ENCODE results near the gene WIPF1.

Gene WIPF1

DNA sequence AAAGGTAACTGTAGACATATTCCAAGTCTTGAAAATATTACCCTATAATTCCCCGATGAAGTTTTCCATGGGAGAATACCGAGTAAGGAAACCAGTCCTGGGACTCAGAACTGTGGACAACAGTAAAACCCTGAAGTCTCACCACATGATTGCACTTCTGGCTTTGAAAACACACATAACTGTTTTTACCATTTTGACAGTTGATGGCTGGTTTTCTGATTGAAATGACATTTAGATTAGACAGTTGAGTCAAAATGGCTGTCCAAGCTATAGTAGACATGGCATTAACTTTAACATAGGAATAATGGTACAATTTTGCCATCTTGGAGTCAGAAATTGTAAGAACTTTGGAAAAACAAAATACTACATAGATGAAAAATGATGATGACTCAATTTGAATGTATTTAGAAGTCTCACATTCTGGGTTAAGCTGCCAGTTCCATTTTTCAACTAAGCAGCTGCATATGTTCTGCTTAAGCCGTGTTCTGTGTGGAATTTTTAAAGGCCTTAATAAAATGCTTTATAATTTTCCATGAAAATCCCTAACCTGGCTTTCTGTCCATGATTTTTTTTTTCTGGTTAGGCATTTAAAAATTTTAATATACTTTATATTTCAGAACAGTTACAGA lies 38.3 kb upstream of the WIPF1 start:
- no peak for DNase-seq (ENCODE audit: low read depth)
- H3K4me3 ChIP-seq (ENCODE audit: low read depth, low read length) = no peak overlapping the region
- TF ChIP-seq, protein P1, sequence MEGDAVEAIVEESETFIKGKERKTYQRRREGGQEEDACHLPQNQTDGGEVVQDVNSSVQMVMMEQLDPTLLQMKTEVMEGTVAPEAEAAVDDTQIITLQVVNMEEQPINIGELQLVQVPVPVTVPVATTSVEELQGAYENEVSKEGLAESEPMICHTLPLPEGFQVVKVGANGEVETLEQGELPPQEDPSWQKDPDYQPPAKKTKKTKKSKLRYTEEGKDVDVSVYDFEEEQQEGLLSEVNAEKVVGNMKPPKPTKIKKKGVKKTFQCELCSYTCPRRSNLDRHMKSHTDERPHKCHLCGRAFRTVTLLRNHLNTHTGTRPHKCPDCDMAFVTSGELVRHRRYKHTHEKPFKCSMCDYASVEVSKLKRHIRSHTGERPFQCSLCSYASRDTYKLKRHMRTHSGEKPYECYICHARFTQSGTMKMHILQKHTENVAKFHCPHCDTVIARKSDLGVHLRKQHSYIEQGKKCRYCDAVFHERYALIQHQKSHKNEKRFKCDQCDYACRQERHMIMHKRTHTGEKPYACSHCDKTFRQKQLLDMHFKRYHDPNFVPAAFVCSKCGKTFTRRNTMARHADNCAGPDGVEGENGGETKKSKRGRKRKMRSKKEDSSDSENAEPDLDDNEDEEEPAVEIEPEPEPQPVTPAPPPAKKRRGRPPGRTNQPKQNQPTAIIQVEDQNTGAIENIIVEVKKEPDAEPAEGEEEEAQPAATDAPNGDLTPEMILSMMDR (IDR thresholded peaks at IDR 0.05; ENCODE audit: low read depth, low read length, missing control alignments) = no peak

- peak overlapping the region; percentile 64 for H3K4me3 ChIP-seq (ENCODE audit: low read depth, low read length)
- TF ChIP-seq, protein P1 (IDR thresholded peaks at IDR 0.05; ENCODE audit: low read depth, low read length, missing control alignments) = no peak
- no peak for DNase-seq (ENCODE audit: low read depth)
Measured at GRCh38 chr2:174635015-174635593, 37.5 kb upstream of the WIPF1 start.

DNA sequence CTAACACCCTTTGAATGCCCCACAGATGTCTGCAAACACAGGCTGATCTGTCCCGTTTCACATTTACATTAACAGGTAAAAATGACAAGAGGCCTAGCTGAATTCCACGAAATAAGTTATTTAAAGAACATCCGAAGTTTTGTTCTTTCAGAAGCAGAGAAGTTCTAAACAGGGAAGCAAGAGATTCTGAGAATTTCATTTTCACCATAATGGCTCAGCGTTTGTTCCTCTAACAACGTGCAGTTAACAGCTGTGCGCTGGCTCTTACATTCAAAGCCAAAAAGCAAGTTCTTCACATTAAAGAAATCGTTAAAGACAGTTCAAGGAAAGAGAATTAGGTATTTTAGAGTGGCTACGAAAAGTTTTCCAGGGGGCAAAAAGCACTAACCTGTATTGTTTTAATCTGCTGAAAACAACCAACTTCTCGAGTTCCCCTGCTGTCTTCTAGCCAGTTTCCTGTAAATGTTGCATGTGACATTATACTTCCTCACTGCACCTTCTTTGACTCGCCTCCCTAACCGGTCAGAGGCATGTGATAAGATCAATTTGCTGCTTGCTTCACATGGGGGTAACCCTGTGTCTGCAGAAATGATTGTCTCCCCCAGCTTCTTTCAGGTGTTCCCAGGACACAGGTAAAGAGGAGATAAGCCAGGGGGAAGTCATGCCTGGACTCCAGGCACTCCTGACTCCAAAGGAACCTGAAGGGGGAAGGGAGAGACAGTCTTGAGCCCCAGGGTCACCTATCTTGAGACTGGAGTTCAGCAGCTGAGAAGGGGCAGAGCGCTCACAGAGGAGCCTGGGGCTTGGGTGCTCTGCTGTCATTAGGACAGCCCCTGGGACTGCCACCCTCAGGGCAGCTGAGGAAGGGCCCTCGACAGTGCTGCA lies 36.8 kb upstream of the WIPF1 start:
- TF ChIP-seq, protein P1 (IDR thresholded peaks at IDR 0.05; ENCODE audit: low read depth, low read length, missing control alignments) = peak; percentile 40
- DNase-seq (ENCODE audit: low read depth) = peak; percentile 49
- H3K4me3 ChIP-seq (ENCODE audit: low read depth, low read length) = peak overlapping the region; percentile 64

- no peak for DNase-seq (ENCODE audit: low read depth)
- H3K4me3 ChIP-seq (ENCODE audit: low read depth, low read length) = peak overlapping the region; percentile 64
- TF ChIP-seq, protein P1 (IDR thresholded peaks at IDR 0.05; ENCODE audit: low read depth, low read length, missing control alignments) = no peak
Measured at GRCh38 chr2:174633623-174633930, 36.0 kb upstream of the WIPF1 start.

DNA sequence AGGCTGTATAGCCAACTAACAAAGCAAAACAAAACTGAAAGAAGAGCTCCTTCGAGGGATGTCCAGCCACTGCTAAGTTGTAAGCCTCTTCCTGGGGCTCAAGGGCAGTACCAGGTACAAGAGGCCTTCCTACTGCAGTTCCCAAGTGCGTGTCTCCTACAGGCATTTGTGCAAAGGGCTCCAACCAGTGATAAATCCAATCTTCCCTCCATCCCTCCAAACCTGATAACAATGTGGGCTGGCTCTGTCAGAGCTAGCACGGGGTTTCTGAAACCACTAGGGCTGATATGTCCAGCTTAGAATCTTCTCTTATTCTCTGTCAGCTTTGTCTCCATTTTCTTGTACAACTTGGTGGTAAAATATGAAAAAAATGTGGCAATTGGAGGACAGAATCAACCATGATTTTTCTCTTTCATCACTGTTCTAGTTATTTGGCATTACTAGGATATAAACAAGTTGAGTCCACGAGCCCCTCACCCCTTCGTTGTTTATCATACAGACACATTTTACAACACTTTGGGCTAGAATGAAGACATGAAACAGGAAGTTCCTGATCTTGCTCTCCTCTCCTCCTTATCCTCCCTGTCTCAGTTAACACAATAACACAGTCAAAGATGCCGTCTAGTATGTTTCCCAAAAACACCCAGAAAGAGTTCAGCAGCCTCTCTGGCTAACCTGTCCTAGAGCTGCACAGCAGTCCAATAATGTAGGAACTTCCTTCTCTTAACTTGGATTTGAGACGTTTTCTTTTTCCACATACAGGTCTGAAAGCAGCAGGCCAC lies 35.4 kb upstream of the WIPF1 start:
- no peak for DNase-seq (ENCODE audit: low read depth)
- peak overlapping the region; percentile 64 for H3K4me3 ChIP-seq (ENCODE audit: low read depth, low read length)
- TF ChIP-seq, protein P1 (IDR thresholded peaks at IDR 0.05; ENCODE audit: low read depth, low read length, missing control alignments) = peak; percentile 36

DNA sequence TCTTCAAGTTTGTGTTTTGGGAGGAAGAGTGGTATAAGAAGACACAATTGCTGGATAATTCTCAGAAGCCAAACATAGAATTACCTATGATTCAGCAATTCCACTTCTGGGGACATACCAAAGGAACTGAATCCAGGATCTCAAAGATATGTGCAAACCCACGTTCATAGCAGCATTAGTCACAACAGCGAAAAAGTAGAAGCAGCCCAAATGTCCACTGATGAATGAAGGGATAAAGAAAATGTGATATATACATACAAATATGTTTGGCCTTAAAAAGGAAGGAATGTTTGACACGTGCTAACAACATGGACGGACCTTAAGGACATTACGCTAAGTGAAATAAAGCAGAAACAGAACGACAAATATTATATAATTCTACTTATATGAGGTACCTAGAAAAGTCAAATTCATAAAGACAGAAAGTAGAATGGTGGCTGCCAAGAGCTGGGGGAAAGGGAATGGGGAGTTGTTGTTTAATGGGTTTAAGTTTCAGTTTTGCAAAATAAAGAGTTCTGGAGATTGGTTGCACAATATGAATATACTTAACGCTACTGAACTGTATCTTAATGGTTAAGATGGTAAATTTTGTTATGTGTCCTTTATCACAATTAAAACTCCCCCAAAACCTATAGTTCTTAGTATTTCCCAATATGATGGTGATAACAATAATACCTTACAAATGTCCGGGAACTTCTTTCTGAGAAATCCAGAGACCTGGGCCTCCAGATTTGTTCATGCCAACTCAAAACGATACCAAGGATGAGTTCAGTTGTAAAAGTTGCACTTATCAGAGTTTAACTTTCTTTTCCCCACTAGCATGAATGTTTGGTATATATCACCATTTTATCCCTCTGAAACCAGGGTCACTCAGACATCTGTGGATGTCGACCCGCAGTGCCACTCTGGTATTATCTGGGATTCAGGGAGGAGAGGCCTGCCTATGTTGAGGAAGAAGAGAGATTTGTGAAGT lies 33.7 kb upstream of the WIPF1 start:
- H3K4me3 ChIP-seq (ENCODE audit: low read depth, low read length) = peak overlapping the region; percentile 64; the same call in 1 of the 2 replicates
- TF ChIP-seq, protein P1 (IDR thresholded peaks at IDR 0.05; ENCODE audit: low read depth, low read length, missing control alignments) = no peak
- no peak for DNase-seq (ENCODE audit: low read depth)
